NCI-H1105 (cell line): ENCODE measurements around the gene SLC17A9.

Experiments
- DNase-seq: peaks from one replicate; lab custom pipeline; 2025; lab: John Stamatoyannopoulos, UW

The SLC17A9 gene

GRCh38 chr20:62968378-62969178 lies 16.1 kb downstream of the SLC17A9 start:
- no peak for DNase-seq

- DNase-seq: no peak
Measured at GRCh38 chr20:62969179-62969760, 16.8 kb downstream of the SLC17A9 start.

GRCh38 chr20:62969939-62970306 lies 17.4 kb downstream of the SLC17A9 start:
- DNase-seq: no peak

- no peak for DNase-seq
Measured at GRCh38 chr20:62970307-62971210, 18.1 kb downstream of the SLC17A9 start.

GRCh38 chr20:62971211-62971949 lies 18.9 kb downstream of the SLC17A9 start:
- no peak for DNase-seq

GRCh38 chr20:62971950-62972844 lies 19.7 kb downstream of the SLC17A9 start:
- DNase-seq: peak; percentile 81

- no peak for DNase-seq
Measured at GRCh38 chr20:62972845-62973745, 20.6 kb downstream of the SLC17A9 start.

- DNase-seq: no peak
Measured at GRCh38 chr20:62975251-62975760, 22.8 kb downstream of the SLC17A9 start.

GRCh38 chr20:62975812-62976508 lies 23.5 kb downstream of the SLC17A9 start:
- no peak for DNase-seq

- DNase-seq: no peak
Measured at GRCh38 chr20:62976886-62977285, 24.4 kb downstream of the SLC17A9 start.

GRCh38 chr20:62977613-62978560 lies 25.4 kb downstream of the SLC17A9 start:
- DNase-seq: no peak

- DNase-seq: no peak
Measured at GRCh38 chr20:62978561-62978943, 26.0 kb downstream of the SLC17A9 start.

- no peak for DNase-seq
Measured at GRCh38 chr20:62979310-62979709, 26.8 kb downstream of the SLC17A9 start.

- DNase-seq: peak; percentile 41
Measured at GRCh38 chr20:62979876-62980373, 27.4 kb downstream of the SLC17A9 start.

GRCh38 chr20:62980380-62980960 lies 28.0 kb downstream of the SLC17A9 start:
- DNase-seq: peak; percentile 87

GRCh38 chr20:62980970-62981369 lies 28.5 kb downstream of the SLC17A9 start:
- DNase-seq: peak; percentile 68
